GM21360 (cell line): Measurements from ENCODE around the gene PRSS50.
"Not testable (repeated sequence)": the region's sequence is repeated elsewhere in the genome, so short reads cannot be mapped to it uniquely, and the experiment has no call there.

Experiments
- ATAC-seq: cut with Tn5 transposase; IDR thresholded peaks from one replicate; pipeline ENCODE4 v1.9.1; 2021; ENCODE audit warnings: mild to moderate bottlenecking, moderate library complexity; ENCODE audit not compliant: unreplicated experiment

The PRSS50 gene

GRCh38 chr3:46709157-46709654, 8.5 kb downstream of the PRSS50 start:
- no peak for ATAC-seq

- ATAC-seq, result no peak
Measured at GRCh38 chr3:46708401-46709156, 9.1 kb downstream of the PRSS50 start.

- ATAC-seq, result no peak
Measured at GRCh38 chr3:46707601-46708011, 10.1 kb downstream of the PRSS50 start.

- ATAC-seq, result no peak
Measured at GRCh38 chr3:46706771-46707582, 10.7 kb downstream of the PRSS50 start.

GRCh38 chr3:46705751-46706552, 11.7 kb downstream of the PRSS50 start:
- ATAC-seq, result no peak

GRCh38 chr3:46705022-46705530, 12.6 kb downstream of the PRSS50 start:
- ATAC-seq, result no peak

- not testable (repeated sequence) for ATAC-seq
Measured at GRCh38 chr3:46704346-46704745, 13.3 kb downstream of the PRSS50 start.

GRCh38 chr3:46703013-46703520, 14.6 kb downstream of the PRSS50 start:
- ATAC-seq, result no peak

- ATAC-seq, result no peak
Measured at GRCh38 chr3:46702246-46703012, 15.2 kb downstream of the PRSS50 start.

- ATAC-seq, result no peak
Measured at GRCh38 chr3:46701181-46701939, 16.3 kb downstream of the PRSS50 start, which contains the start of gene TMIE. Gene TMIE (plus strand): TSS chr3:46701392. CDS start chr3:46701488, 96 bp downstream.

GRCh38 chr3:46700772-46701171, 16.9 kb downstream of the PRSS50 start:
- ATAC-seq, result no peak

- no peak for ATAC-seq
Measured at GRCh38 chr3:46699676-46700523, 17.8 kb downstream of the PRSS50 start.

GRCh38 chr3:46695962-46696894, 21.4 kb downstream of the PRSS50 start:
- ATAC-seq, result no peak

GRCh38 chr3:46695177-46695961, 22.3 kb downstream of the PRSS50 start:
- ATAC-seq, result no peak

- no peak for ATAC-seq
Measured at GRCh38 chr3:46694520-46694919, 23.1 kb downstream of the PRSS50 start.

GRCh38 chr3:46693892-46694226, 23.8 kb downstream of the PRSS50 start:
- no peak for ATAC-seq
